GM19397 (cell line): ENCODE data around the gene OPTC.
"Not testable (repeated sequence)": the region's sequence is repeated elsewhere in the genome, so short reads cannot be mapped to it uniquely, and the experiment has no call there.

Experiments used
- ATAC-seq: cut with Tn5 transposase; IDR thresholded peaks from one replicate; pipeline ENCODE4 v1.9.1; 2021; ENCODE audit warnings: mild to moderate bottlenecking, moderate library complexity; ENCODE audit not compliant: unreplicated experiment

Gene OPTC, protein sequence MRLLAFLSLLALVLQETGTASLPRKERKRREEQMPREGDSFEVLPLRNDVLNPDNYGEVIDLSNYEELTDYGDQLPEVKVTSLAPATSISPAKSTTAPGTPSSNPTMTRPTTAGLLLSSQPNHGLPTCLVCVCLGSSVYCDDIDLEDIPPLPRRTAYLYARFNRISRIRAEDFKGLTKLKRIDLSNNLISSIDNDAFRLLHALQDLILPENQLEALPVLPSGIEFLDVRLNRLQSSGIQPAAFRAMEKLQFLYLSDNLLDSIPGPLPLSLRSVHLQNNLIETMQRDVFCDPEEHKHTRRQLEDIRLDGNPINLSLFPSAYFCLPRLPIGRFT

DNA sequence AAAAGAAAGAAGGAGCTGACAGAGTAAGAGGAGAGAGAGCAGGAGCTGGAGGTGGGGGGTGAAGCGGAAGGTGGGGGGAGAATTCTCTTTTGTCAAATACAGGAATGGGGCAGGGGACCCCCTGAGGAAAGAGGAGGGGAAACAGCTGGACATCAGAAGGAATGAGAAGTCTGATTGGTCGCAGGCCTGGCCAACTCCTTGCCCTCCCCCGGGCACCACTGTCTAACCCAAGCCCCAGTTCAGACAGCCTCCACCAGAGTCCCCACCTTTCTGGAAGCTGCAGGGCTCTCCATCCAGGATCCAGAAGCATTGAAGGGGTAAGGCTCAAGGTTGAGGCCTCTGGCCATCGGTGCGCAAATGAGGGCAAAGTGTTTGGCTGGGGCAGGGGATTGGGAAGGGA is at the start of gene OPTC:
TSS of gene OPTC (plus strand) at position 253 of the 400 bp plus-strand sequence. CDS start 1,853 bp downstream, outside the sequence.
- ATAC-seq: no peak

DNA sequence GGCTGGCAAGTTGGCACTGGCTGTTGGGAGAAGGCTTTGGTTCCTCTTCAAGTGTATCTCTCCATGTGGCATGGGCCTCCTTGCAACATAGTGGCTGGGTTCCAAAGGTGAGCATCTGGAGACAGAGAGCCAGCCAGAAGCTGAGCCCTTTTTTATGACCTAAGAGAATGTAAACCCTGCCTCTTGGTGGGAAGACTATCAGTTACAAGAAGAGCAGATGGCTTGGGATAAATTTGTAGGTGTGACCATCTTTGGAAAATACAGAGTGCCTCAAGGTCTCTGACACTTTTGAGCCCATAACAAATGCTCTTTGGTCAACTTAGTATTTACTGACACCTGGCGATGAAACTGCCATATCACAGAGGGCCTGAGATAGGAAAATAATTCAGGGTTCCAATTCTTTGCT is 49.8 kb upstream of the OPTC start:
- ATAC-seq: no peak

DNA sequence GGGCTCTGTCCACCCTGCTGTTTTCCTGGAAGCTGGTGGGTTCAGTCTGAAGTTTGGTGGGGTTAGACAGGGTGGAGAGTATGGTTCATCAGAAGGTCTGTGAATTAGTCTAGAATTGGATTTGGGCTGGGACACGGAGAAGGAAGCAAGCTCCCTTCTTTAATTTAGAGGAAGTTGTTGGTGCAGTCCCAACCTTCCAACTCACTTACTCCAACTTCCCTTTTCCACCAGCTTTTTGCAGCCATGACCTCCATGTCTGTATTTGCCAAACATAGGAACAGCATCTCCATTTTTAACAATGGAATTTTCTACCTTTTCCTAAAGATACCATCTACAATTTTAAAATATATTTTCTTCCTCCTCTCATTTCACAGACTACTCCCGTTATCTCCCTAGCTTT is 46.8 kb upstream of the OPTC start:
- no peak for ATAC-seq

DNA sequence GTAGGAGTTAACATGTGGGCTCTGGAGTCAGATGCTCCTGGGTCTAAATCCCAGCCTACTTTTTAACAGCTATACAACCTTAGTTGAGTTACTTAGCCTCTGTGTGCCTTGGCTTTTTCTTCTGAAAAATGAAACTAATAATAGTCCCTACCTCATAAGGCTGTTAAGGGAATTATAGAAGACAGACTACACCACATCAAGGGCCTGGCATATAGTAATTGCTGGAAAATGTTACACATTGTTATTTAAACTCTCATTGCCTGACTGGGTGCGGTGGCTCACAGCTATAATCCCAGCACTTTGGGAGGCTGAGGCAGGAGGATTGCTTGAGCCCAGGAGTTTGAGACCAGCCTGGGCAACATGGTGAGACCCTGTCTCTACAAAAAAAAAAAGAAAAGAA is 46.4 kb upstream of the OPTC start:
- not testable (repeated sequence) for ATAC-seq

DNA sequence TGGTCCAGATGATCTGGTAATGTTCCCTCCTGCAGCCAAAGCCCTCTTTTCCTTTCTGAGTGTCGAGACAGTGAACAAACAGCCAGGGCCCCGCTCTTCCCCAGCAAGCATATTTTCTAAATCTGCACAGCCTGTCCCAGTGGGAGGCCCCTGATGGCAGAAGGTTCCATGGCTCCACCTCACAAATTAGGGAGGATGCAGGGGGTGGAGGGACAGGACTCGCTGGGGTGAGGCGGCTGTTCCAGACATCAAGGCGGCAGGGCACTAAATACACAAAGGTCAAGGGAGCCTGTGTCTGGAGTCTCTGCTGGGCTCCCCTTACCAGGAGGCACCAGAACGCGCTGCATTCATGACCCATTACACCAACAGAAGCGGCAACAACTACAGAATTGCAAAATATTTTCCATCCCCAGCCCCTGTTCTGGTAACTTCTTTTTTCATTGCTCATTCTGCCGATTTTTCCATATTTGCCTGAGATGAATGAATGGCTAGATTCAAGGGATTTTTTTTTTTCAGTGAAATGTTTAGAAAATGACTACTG is 45.4 kb upstream of the OPTC start:
- no peak for ATAC-seq

DNA sequence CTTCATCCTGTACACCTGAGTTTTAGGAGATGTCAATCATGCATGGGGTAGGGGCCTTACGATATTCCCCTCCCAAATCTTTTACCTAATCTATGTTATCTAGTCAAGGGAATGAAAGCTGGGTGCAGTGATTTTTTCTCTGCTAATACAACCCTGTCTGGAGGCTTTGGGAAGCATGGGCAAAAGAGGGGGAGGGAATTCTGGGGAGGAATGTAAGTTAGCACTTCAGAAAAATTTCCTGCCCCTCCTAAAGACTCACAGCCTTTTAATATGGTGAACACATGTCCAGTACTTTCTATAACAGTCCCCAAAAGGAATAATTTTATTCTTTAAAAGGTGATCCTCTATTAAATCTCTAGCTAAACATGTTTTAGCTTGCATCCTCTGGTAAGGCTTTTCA is 44.0 kb upstream of the OPTC start:
- ATAC-seq: no peak

GRCh38 chr1:203450479-203451149 is 43.3 kb upstream of the OPTC start:
- no peak for ATAC-seq

DNA sequence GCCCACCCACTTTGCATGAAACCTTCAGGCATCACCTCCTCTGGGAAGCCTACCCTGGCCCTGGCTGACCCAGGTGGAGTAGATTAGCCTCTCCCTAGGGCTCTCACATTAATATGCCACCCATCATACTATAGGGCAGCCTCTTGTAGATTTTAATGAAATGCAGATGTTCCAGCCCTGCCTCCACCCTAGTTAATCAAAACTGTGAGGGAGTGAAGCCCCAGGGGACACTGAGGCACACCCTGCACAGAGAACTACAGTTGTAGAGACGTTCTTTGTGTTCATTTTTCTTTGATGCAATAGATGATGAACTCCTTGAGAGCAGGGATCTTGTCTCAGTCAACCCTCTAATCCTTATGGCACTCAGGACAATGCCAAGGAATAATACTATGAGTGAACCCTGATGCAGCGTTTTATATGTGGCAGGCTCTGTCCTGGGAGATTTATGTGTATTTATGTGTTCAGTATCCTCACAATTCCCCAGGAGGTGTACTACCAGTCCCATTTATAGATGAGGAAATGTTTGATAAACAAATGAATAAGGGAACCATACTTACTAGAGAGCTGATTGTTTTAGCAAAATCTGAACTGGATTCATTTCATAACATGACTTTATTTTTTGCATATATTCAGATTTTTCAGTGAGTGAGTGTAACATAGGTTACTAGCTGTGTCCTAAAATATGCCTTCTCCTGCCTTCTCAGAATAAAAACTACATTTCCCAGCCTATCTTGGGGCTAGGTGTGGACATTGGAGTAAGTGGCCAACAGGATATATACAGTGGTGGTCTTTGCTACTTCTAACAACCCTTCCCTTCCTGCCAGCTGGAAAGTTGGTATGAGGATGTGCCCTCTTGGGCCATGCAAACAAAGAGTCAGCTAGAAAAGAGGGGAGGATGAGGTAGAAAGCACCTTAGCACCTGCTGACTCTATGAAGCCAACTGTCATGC is 41.8 kb upstream of the OPTC start:
- ATAC-seq: no peak

- no peak for ATAC-seq
Observed at GRCh38 chr1:203453016-203453415, 40.9 kb upstream of the OPTC start.

GRCh38 chr1:203453616-203454015 is 40.3 kb upstream of the OPTC start:
- no peak for ATAC-seq

DNA sequence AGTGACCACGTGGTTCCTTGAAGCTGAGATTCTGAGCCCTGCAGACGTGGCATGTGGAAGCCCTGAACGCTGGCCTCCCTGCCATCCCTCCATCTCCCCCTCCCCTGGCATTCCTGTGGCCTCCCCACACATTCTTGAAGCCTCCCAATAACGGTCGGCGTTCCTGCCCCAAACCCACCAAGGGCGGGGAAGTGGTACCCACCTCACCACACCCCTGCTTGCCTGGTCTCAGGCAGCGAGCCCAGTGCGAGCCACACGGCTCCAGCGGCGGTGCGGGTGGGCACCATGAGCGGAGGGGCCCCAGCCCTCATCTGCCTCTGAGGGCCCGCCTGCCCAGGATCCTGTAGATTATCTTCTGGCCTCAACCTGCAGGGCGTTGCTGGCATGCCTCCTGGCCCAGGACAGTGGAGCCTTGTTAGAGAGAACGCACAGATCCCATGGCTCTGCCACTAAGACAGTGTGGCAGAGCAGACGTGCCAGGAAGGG is 38.9 kb upstream of the OPTC start:
- no peak for ATAC-seq

DNA sequence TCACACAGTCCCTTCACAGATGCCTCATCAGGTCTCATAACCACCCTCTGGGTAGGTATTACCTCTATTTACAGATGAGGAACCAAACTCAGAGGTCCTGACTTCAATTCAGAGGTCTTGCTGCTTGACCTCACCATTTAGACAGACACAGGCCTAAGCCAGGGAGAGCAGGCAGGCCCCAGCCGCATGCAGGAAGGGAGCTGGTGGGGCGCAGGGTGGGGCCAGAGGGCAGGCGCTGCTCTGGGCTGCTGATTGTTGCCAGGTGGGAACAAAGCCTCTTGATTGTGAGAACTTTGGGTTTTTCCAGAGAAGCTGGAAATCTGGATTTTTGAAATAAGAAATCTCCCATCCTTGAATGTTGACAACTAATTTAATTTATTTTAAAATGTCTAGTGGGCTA is 38.2 kb upstream of the OPTC start:
- ATAC-seq: no peak

GRCh38 chr1:203456577-203456976 is 37.4 kb upstream of the OPTC start:
- ATAC-seq: no peak

- no peak for ATAC-seq
Observed at GRCh38 chr1:203458078-203458477, 35.9 kb upstream of the OPTC start.

- ATAC-seq: no peak
Observed at GRCh38 chr1:203459671-203460201, 34.2 kb upstream of the OPTC start.

- no peak for ATAC-seq
Observed at GRCh38 chr1:203461717-203462116, 32.2 kb upstream of the OPTC start.

DNA sequence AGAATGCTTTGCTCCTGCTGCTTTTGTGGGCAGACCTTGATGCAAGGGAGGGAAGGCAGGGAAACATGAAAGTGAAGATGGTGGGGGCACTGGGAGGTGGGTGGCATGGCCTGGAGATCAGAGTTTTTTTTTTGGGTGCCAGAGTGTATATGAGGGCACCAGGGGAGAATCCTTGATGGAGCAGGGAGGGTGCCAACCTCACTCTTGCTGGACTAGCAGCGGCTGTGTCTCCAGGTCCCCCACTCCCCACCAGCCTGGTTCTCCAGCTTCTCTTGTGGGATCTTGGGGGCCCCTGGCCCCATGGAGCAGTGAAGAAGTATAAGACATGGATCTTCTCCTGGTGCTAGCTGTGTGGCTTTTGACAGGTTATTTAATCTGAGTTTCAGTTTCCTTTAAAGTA is 31.8 kb upstream of the OPTC start:
- ATAC-seq: no peak

GRCh38 chr1:203462878-203463277 is 31.1 kb upstream of the OPTC start:
- ATAC-seq: no peak

DNA sequence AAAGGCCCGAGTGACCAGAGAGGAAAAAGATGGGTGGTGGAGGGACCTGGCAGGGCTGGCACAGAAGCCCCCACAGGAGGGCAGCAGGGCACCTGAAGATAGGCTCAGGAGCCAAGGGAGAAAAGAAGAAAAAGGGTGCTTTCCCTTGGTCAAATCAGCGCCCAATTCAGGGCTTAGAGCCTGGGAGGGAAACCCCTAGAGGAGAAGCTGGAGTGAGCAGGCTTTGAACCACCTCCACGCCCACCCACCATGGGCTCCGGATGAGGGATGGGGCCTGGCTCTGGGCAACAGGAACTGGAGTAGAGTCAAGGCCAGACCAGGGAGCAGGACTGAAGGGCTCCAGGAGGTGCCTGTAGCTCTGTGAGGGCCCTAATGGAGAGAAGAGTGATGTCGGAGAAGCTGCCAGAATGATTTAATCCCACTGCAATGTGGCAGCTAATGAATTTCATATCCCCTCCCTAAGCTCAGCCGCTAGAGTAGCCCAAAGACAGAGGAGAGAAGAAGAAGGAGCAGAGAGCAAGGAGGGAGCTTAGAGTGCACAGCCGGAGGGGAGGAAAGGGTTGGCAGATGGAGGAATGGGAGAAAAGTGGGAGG is 30.4 kb upstream of the OPTC start:
- ATAC-seq: no peak

GRCh38 chr1:203464226-203464625 is 29.7 kb upstream of the OPTC start:
- ATAC-seq: no peak
